Fibroblast of mammary gland (primary cell): ENCODE results near the gene AMDHD2.

Source experiments
- DNase-seq: peaks from one replicate; pipeline ENCODE4 v3.0.0-alpha.2; 2010; ENCODE audit warnings: low read depth
- H3K4me3 ChIP-seq: 2 replicates; pipeline ENCODE4 v1.5.1; 2011; ENCODE audit warnings: low read depth, mild to moderate bottlenecking, low read length, moderate library complexity; ENCODE audit not compliant: control insufficient read depth
- CTCF ChIP-seq: conservative IDR thresholded peaks from 2 replicates; pipeline ENCODE4 v1.5.1; 2011; ENCODE audit warnings: low read depth, low read length, inconsistent platforms; ENCODE audit not compliant: control insufficient read depth, insufficient read depth

Gene AMDHD2

GRCh38 chr16:2527071-2527783 is 7.1 kb downstream of the AMDHD2 start:
- TF ChIP-seq CTCF: no peak
- DNase-seq: no peak
- no peak overlapping the region for H3K4me3 ChIP-seq

DNA sequence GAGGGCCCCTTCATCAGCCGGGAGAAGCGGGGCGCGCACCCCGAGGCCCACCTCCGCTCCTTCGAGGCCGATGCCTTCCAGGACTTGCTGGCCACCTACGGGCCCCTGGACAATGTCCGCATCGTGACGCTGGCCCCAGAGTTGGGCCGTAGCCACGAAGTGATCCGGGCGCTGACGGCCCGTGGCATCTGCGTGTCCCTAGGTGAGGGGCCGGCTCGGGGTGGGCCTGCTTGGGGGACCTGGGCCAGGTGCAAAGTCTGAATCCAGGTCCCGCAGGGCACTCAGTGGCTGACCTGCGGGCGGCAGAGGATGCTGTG is 7.6 kb downstream of the AMDHD2 start:
- H3K4me3 ChIP-seq: no peak overlapping the region
- no peak for TF ChIP-seq CTCF
- no peak for DNase-seq

GRCh38 chr16:2528161-2529060 is 8.2 kb downstream of the AMDHD2 start:
- TF ChIP-seq CTCF: no peak
- no peak overlapping the region for H3K4me3 ChIP-seq
- no peak for DNase-seq

DNA sequence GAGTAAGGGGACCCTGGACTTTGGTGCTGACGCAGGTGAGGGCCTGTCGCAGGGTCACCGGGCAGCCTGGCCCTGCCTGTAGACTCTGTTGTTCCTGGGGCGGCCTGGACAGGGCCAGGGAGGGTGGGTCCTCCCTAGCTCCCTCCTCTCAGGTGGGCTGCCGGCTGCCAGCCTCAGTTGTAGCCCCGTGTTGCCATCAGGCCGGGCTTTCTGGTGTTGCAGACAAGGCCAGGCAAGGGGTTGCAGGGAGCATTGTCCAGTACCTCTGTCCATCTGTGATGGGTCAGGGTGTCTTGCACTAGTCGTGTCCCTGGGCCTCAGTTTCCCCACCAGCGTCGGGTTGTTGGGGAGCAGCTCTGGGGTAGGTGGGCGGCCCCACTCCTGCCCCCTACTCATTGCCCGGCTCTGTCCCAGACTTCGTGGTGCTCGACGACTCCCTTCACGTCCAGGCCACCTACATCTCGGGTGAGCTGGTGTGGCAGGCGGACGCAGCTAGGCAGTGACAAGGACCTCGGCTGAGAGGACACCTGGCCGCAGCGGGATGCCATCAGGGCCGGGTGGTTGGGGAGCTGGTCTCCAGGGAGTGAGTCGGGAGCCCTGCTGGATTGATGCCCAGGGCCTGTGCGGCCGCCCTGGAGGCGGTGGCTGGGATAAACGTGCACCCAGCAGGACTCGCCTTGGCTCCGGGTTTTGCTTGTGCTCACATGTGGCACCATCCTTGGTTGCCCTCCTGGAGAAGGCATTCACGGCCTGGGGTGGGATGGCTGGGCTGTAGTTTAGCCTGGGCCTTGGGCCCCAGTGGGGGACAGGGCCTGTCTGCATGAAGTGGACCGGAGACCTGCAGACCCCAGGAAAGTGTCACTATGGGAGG is 9.1 kb downstream of the AMDHD2 start:
- no peak overlapping the region for H3K4me3 ChIP-seq
- no peak for TF ChIP-seq CTCF
- DNase-seq: no peak

DNA sequence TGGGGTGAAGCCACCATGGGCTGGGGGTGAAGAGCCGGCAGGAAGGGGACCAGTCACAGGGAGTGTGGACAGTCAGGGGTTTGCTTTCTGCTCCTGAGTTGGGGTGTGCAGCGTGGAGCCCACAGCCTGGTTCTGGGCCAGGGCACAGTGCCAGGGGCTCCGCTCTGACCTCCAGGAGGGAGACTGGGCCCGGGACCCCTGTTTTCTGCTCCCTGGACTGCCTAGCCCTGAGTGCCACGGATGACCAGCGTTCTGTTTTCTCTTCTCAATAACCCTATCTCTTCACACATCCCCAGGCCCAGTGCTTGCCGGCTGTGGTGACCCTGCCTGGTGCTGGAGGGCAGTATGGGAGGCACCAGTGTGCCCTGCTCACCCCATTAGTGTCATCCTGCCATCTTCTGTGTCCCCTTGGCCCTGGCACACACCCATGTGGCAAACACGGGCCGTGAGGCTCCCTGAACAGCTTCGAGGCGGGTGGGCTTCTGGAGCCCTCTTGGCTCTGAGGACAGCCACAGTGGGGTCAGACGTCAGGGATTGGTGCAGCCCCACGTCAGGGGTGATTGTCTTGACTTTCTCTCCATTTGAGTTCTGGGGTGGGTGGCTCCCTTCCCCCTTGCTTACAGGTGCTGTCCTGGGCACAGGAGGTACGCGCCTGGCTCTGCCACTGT is 9.9 kb downstream of the AMDHD2 start:
- no peak for DNase-seq
- H3K4me3 ChIP-seq: no peak overlapping the region
- TF ChIP-seq CTCF: no peak
